ENCODE data around the gene M1AP. TPM values are rescaled to one million over a fixed set of nuclear protein-coding genes. Genes with fewer than 3 reads are reported as not detected.

The M1AP gene
- total RNA-seq, 1 experiment from 2014 or later: not detected

GRCh38 chr2:74668087-74668486, 20.0 kb upstream of the M1AP start:
- Histone ChIP-seq H3K27me3 (ENCODE audit: low read length) (no peaks in the 10 kb centered on the region), H3K4me3 (ENCODE audit: low read length) (no peak overlapping the region), H3K9me2 (replicated peaks; ENCODE audit: low read length) (no peaks in the 10 kb centered on the region), H3K36me3 (ENCODE audit: low read depth, low read length) (no peaks in the 10 kb centered on the region), H3K4me2 (ENCODE audit: low read length) (no peak overlapping the region), H3K79me2 (ENCODE audit: low read length) (no peaks in the 10 kb centered on the region), H3F3A (ENCODE audit: low read length, unreplicated experiment) (no peaks in the 10 kb centered on the region), H3K9me3 (ENCODE audit: low read length) (no peaks in the 10 kb centered on the region), H2AFZ (ENCODE audit: low read length) (no peak overlapping the region), H4K20me1 (ENCODE audit: low read length) (no peaks in the 10 kb centered on the region), H3K27ac (ENCODE audit: low read length) (no peak overlapping the region), H3K4me1 (ENCODE audit: insufficient read depth, low read length) (no peaks in the 10 kb centered on the region), H3K9ac (ENCODE audit: low read length) (no peak overlapping the region)
- intact Hi-C loops (cut with micrococcal nuclease): no loop called here
- DNase-seq (no peak), ATAC-seq (no peak)
- TF ChIP-seq EZH2 (IDR thresholded peaks at IDR 0.05; ENCODE audit: low read length, unreplicated experiment) (no peak), EZH2phosphoT487 (IDR thresholded peaks at IDR 0.05; ENCODE audit: borderline replicate concordance, low read length) (no peak), CTCF (conservative IDR thresholded peaks at IDR 0.05; ENCODE audit: low read depth, low read length) (no peak)
- BruUV-seq (replicated peaks): no TSS peak
- ChIA-PET CTCF (no interaction called here), POLR2A (ENCODE audit: unreplicated experiment) (no interaction called here)

GRCh38 chr2:74659462-74659861, 11.3 kb upstream of the M1AP start:
- CTCF ChIA-PET: no interaction called here
- H3K27ac ChIP-seq (ENCODE audit: low read length): no peak overlapping the region

More at GRCh38 chr2:74659462-74659861, 11.3 kb upstream of the M1AP start:
- ATAC-seq (no peak), DNase-seq (no peak)
- H3K9me3 ChIP-seq (ENCODE audit: low read length): no peaks in the 10 kb centered on the region
- no peaks in the 10 kb centered on the region for H3K27me3 ChIP-seq (ENCODE audit: low read length)
- POLR2A ChIA-PET (ENCODE audit: unreplicated experiment): no interaction called here
- H3K4me1 ChIP-seq (ENCODE audit: insufficient read depth, low read length): peaks cover 7% of the 10 kb centered on the region
- H3K9ac ChIP-seq (ENCODE audit: low read length): no peak overlapping the region
- no peaks in the 10 kb centered on the region for H3F3A ChIP-seq (ENCODE audit: low read length, unreplicated experiment)
- H3K9me2 ChIP-seq (replicated peaks; ENCODE audit: low read length): no peaks in the 10 kb centered on the region
- TF ChIP-seq EZH2 (IDR thresholded peaks at IDR 0.05; ENCODE audit: low read length, unreplicated experiment) (no peak), CTCF (conservative IDR thresholded peaks at IDR 0.05; ENCODE audit: low read depth, low read length) (no peak), EZH2phosphoT487 (IDR thresholded peaks at IDR 0.05; ENCODE audit: borderline replicate concordance, low read length) (no peak)
- no peak overlapping the region for H2AFZ ChIP-seq (ENCODE audit: low read length)
- no TSS peak for BruUV-seq (replicated peaks)
- H3K79me2 ChIP-seq (ENCODE audit: low read length): no peaks in the 10 kb centered on the region
- no peaks in the 10 kb centered on the region for H3K36me3 ChIP-seq (ENCODE audit: low read depth, low read length)
- H3K4me3 ChIP-seq (ENCODE audit: low read length): no peak overlapping the region
- intact Hi-C loops (cut with micrococcal nuclease): loop anchor here (10.0 kb wide), 1 partner anchor 55 kb away; no protein-coding TSS in a partner anchor
- H4K20me1 ChIP-seq (ENCODE audit: low read length): no peaks in the 10 kb centered on the region
- H3K4me2 ChIP-seq (ENCODE audit: low read length): no peak overlapping the region
